ENCODE measurements around the gene ITGB1.
A peak's percentile ranks its signal among the peaks of the same experiment; 100 is the strongest.

Gene ITGB1

DNA sequence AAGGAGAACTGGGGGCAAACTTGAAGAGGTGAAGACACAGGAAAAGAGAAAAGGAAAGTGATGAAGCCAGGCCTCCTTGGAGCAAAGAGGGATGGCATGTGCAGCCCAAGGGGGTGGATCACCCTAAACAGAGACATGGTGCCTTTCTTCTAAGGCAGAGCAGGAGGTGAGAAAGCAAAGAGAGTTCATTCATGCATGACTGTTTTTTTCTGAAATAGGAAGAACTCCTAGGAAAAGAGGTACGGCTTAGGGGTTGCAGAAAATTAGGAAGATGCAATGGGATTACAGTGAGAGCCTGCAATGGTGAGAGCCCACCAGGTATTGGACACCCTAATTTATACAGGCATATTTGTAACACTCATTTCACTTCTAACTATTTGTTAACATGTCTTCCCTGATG is 15.9 kb downstream of the ITGB1 start:
- Mint-ChIP-seq H3K4me1 (ENCODE audit: low read depth) (peaks cover 19% of the 10 kb centered on the region), H3K27me3 (ENCODE audit: low read depth) (no peaks in the 10 kb centered on the region), H3K27ac (no peak overlapping the region), H3K4me3 (no peak overlapping the region), H3K9me3 (no peaks in the 10 kb centered on the region), H3K36me3 (ENCODE audit: low read depth) (no peaks in the 10 kb centered on the region)
- no peak for DNase-seq (ENCODE audit: low spot score)

DNA sequence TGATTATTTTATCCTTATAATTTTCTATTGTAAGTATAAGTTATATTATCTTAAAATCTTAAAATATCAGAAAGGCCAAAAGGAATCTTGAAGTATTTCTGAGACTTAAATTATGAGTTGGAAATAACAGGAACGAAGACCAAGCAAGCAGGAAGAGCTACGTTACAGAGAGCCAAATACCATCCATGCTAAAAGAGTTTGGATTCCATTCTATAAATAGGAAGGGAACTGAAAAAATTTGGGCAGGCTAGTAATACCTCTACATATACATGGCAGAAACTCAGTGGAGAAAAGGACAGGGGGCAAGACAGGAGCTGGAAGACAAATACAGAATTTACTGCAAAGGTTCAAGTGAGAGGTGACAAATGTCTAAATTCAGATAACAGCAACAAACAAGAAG is 16.7 kb downstream of the ITGB1 start:
- H3K27ac Mint-ChIP-seq = no peak overlapping the region
- H3K4me1 Mint-ChIP-seq (ENCODE audit: low read depth) = peaks cover 19% of the 10 kb centered on the region
- no peaks in the 10 kb centered on the region for H3K36me3 Mint-ChIP-seq (ENCODE audit: low read depth)
- no peaks in the 10 kb centered on the region for H3K27me3 Mint-ChIP-seq (ENCODE audit: low read depth)
- no peaks in the 10 kb centered on the region for H3K9me3 Mint-ChIP-seq
- H3K4me3 Mint-ChIP-seq = no peak overlapping the region
- DNase-seq (ENCODE audit: low spot score) = no peak

DNA sequence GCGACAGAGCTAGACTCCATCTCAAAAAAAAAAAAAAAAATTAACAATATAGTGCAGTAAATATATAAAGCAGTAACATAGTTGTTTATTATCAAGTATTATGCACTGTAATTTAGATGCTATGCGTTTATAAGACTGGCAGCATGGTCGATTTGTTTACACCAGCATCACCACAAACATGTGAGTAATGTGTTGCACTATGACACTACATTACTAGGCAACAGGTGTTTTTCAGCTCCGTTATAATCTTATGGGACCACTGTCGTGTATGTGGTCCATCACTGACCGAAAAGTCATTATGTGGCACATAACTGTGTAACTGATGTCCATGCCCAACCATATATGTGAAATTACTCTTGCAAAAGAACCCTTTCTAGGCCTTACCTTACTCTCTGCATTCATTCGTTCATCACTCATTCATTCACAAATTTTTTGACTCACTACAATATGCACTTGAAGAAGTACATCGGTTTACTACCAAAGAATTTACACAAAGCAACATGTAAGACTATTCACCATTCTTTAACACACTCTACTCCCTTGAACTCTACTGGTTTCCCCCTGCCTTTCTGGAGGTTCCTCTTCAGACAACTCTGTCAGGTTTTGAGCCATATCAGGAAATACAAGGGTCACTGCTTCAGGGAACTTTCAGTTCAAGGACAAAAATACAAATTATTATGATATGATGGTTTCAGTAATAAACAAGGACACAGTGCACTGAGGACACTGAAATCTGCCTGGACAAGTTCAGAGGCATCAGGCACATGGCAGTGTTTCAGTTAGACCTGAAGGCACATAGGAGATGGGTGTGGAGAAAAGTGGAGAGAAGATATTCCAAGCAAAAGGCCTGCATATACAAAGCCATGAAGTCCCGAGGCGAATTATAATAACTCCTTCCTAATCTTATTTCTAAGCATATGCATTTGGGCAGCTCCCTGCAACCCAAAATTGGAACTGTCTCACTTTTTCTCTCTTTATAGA is 17.4 kb downstream of the ITGB1 start:
- no peaks in the 10 kb centered on the region for H3K27me3 Mint-ChIP-seq (ENCODE audit: low read depth)
- no peak overlapping the region for H3K4me3 Mint-ChIP-seq
- no peak overlapping the region for H3K27ac Mint-ChIP-seq
- no peak for DNase-seq (ENCODE audit: low spot score)
- peaks cover 2% of the 10 kb centered on the region for H3K36me3 Mint-ChIP-seq (ENCODE audit: low read depth)
- H3K4me1 Mint-ChIP-seq (ENCODE audit: low read depth) = peaks cover 19% of the 10 kb centered on the region
- no peaks in the 10 kb centered on the region for H3K9me3 Mint-ChIP-seq

DNA sequence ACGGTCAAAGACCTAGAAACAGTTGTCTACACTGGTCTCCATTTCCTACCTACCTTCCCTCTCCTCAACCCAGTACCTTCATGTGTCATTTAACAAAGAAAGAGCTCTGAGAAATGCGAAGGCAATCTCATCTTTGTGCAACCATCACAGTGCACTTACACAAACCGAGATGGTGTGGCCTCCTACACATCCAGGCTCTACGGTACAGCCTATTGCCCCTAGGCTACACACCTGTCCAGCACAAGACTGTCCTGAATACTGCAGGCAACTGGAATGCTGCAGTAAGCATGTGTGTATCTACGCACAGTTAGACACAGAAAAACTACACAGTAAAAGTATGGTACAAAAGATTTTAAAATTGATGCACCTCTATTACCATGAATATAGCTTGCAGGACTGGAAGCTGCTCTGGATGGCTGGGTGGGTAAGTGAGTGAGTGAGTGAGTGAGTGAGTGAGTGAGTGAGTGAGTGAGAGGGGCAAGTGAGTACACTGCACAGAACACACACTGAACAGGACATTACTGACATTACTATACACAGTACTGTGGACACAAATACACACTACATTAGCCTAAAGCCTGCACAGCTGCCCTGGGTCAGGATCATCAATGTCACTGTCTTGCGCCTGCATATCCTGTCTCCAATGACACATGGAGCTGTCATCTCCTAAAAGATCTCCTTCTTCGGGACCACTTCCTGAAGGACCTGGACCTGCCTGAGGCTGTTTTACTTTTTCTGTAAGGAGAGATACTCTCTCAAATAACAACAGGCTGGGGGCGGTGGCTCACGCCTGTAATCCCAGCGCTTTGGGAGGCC is 18.5 kb downstream of the ITGB1 start:
- no peak for DNase-seq (ENCODE audit: low spot score)

GRCh38 chr10:32938554-32939061 is 19.4 kb downstream of the ITGB1 start:
- no peak for DNase-seq (ENCODE audit: low spot score)

More for the DNA sequence above, 18.5 kb downstream of the ITGB1 start:
- Mint-ChIP-seq H3K4me3 (no peak overlapping the region), H3K9me3 (no peaks in the 10 kb centered on the region), H3K36me3 (ENCODE audit: low read depth) (peaks cover 11% of the 10 kb centered on the region), H3K4me1 (ENCODE audit: low read depth) (peaks cover 19% of the 10 kb centered on the region), H3K27ac (no peak overlapping the region), H3K27me3 (ENCODE audit: low read depth) (no peaks in the 10 kb centered on the region)

DNA sequence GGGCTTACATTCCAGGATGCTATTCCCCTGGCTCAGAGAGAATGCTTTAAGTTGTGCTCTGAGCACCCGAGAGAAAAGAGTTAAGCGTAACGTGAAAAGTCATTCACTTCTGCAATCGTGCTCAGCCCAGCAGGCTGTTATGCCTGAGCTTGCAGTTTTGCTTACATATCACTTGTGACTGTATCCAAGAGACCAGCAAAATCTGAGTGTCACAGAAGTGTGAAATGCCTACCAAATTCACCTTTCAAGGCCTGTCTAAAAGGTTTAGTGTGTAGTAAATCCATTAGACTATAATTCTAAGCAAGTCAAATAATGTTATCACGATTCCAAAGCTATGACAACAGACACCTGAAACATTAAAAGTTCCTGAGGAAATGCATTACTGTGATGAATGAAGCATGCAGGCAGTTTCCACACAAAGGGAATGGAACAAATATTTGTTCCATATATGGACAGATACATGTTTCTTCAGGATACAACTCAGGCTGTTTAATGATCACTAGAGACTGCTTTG is 20.1 kb downstream of the ITGB1 start:
- Mint-ChIP-seq H3K36me3 (ENCODE audit: low read depth) (peaks cover 11% of the 10 kb centered on the region), H3K4me3 (no peak overlapping the region), H3K27ac (peak overlapping the region; percentile 0), H3K9me3 (no peaks in the 10 kb centered on the region), H3K4me1 (ENCODE audit: low read depth) (peaks cover 13% of the 10 kb centered on the region), H3K27me3 (ENCODE audit: low read depth) (no peaks in the 10 kb centered on the region)
- no peak for DNase-seq (ENCODE audit: low spot score)

More at GRCh38 chr10:32938554-32939061, 19.4 kb downstream of the ITGB1 start:
- peaks cover 11% of the 10 kb centered on the region for H3K36me3 Mint-ChIP-seq (ENCODE audit: low read depth)
- H3K27ac Mint-ChIP-seq = peak overlapping the region; percentile 0
- no peaks in the 10 kb centered on the region for H3K27me3 Mint-ChIP-seq (ENCODE audit: low read depth)
- H3K4me1 Mint-ChIP-seq (ENCODE audit: low read depth) = peaks cover 15% of the 10 kb centered on the region
- no peak overlapping the region for H3K4me3 Mint-ChIP-seq
- H3K9me3 Mint-ChIP-seq = no peaks in the 10 kb centered on the region

- Mint-ChIP-seq H3K27ac (no peak overlapping the region), H3K27me3 (ENCODE audit: low read depth) (no peaks in the 10 kb centered on the region), H3K36me3 (ENCODE audit: low read depth) (peaks cover 28% of the 10 kb centered on the region), H3K4me1 (ENCODE audit: low read depth) (peaks cover 10% of the 10 kb centered on the region), H3K9me3 (no peaks in the 10 kb centered on the region), H3K4me3 (no peak overlapping the region)
- DNase-seq (ENCODE audit: low spot score) = no peak
Measured at GRCh38 chr10:32932225-32932729, 25.8 kb downstream of the ITGB1 start.

- Mint-ChIP-seq H3K4me3 (no peak overlapping the region), H3K36me3 (ENCODE audit: low read depth) (peaks cover 35% of the 10 kb centered on the region)
- no peak for DNase-seq (ENCODE audit: low spot score)
Measured at GRCh38 chr10:32931593-32931992, 26.4 kb downstream of the ITGB1 start.

GRCh38 chr10:32930036-32930435 is 28.0 kb downstream of the ITGB1 start:
- no peak overlapping the region for H3K4me3 Mint-ChIP-seq
- peaks cover 7% of the 10 kb centered on the region for H3K9me3 Mint-ChIP-seq
- no peaks in the 10 kb centered on the region for H3K27me3 Mint-ChIP-seq (ENCODE audit: low read depth)
- peaks cover 42% of the 10 kb centered on the region for H3K36me3 Mint-ChIP-seq (ENCODE audit: low read depth)
- H3K4me1 Mint-ChIP-seq (ENCODE audit: low read depth) = peaks cover 10% of the 10 kb centered on the region
- no peak overlapping the region for H3K27ac Mint-ChIP-seq
- no peak for DNase-seq (ENCODE audit: low spot score)

More at GRCh38 chr10:32931593-32931992, 26.4 kb downstream of the ITGB1 start:
- Mint-ChIP-seq H3K9me3 (peaks cover 3% of the 10 kb centered on the region), H3K27me3 (ENCODE audit: low read depth) (no peaks in the 10 kb centered on the region), H3K27ac (no peak overlapping the region), H3K4me1 (ENCODE audit: low read depth) (peaks cover 10% of the 10 kb centered on the region)

- H3K27me3 Mint-ChIP-seq (ENCODE audit: low read depth) = no peaks in the 10 kb centered on the region
- no peak for DNase-seq (ENCODE audit: low spot score)
- peaks cover 10% of the 10 kb centered on the region for H3K4me1 Mint-ChIP-seq (ENCODE audit: low read depth)
- H3K36me3 Mint-ChIP-seq (ENCODE audit: low read depth) = peaks cover 41% of the 10 kb centered on the region
- H3K9me3 Mint-ChIP-seq = peaks cover 7% of the 10 kb centered on the region
- no peak overlapping the region for H3K27ac Mint-ChIP-seq
- no peak overlapping the region for H3K4me3 Mint-ChIP-seq
Measured at GRCh38 chr10:32929634-32930033, 28.4 kb downstream of the ITGB1 start.

- Mint-ChIP-seq H3K36me3 (ENCODE audit: low read depth) (peaks cover 41% of the 10 kb centered on the region), H3K4me3 (no peak overlapping the region), H3K4me1 (ENCODE audit: low read depth) (peaks cover 21% of the 10 kb centered on the region), H3K9me3 (peaks cover 7% of the 10 kb centered on the region), H3K27ac (no peak overlapping the region), H3K27me3 (ENCODE audit: low read depth) (no peaks in the 10 kb centered on the region)
- DNase-seq (ENCODE audit: low spot score) = no peak
Measured at GRCh38 chr10:32927750-32928149, 30.3 kb downstream of the ITGB1 start.

GRCh38 chr10:32923849-32924248 is 34.2 kb downstream of the ITGB1 start:
- Mint-ChIP-seq H3K4me1 (ENCODE audit: low read depth) (peaks cover 22% of the 10 kb centered on the region), H3K36me3 (ENCODE audit: low read depth) (peaks cover 53% of the 10 kb centered on the region), H3K27ac (no peak overlapping the region)

GRCh38 chr10:32923134-32923533 is 34.9 kb downstream of the ITGB1 start:
- Mint-ChIP-seq H3K9me3 (peaks cover 10% of the 10 kb centered on the region), H3K27ac (no peak overlapping the region), H3K36me3 (ENCODE audit: low read depth) (peaks cover 52% of the 10 kb centered on the region), H3K4me3 (no peak overlapping the region), H3K27me3 (ENCODE audit: low read depth) (no peaks in the 10 kb centered on the region), H3K4me1 (ENCODE audit: low read depth) (peaks cover 21% of the 10 kb centered on the region)
- DNase-seq (ENCODE audit: low spot score) = no peak

More at GRCh38 chr10:32923849-32924248, 34.2 kb downstream of the ITGB1 start:
- Mint-ChIP-seq H3K9me3 (peaks cover 7% of the 10 kb centered on the region), H3K4me3 (no peak overlapping the region), H3K27me3 (ENCODE audit: low read depth) (no peaks in the 10 kb centered on the region)
- DNase-seq (ENCODE audit: low spot score) = no peak
